Measurements from ENCODE around the gene CTXND1. TPM values are rescaled to one million over a fixed set of nuclear protein-coding genes. Genes with fewer than 3 reads are reported as not detected.

CTXND1 gene
- total RNA-seq, 1 experiment from 2014 or later = not detected

DNA sequence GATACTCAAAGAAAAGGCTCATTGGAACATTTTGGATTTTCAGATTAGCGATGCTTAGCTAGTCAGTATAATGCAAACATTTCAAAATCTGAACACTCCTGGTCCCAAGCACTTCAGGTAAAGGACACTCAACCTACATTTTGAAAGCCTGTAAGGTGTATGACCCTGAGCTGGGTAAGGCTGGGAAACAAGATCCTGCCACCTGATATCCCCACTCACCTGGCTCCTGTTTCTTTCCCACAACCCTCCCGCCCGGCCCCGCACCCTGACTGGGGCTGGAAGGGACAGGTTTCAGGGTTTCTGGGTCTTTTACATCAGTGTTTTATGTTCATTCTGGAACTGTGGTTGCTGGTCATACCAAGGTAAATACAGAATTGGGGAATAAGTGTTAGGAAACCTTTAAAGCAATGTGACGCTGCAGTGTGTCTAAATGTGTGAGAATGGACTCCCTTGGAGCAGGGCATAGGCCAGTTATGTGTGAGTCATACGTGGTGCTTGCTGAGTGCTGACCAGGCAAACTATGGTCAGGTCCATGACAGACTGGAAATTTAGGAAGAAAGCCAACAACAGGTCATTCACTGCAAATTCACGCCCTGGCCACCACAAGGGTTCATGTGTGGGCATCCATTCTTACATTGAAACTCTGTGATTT lies 22.9 kb downstream of the CTXND1 start:
- Histone ChIP-seq H3K27ac (ENCODE audit: low read length) (no peak overlapping the region), H2AFZ (ENCODE audit: low read length) (no peak overlapping the region), H3K4me2 (ENCODE audit: low read length) (no peak overlapping the region), H3K79me2 (ENCODE audit: low read length) (no peaks in the 10 kb centered on the region), H4K20me1 (ENCODE audit: low read length) (no peaks in the 10 kb centered on the region), H3K4me1 (ENCODE audit: insufficient read depth, low read length) (no peaks in the 10 kb centered on the region), H3K36me3 (ENCODE audit: low read depth, low read length) (no peaks in the 10 kb centered on the region), H3K4me3 (ENCODE audit: low read length) (no peak overlapping the region), H3F3A (ENCODE audit: low read length, unreplicated experiment) (no peaks in the 10 kb centered on the region), H3K27me3 (ENCODE audit: low read length) (peaks cover 67% of the 10 kb centered on the region), H3K9ac (ENCODE audit: low read length) (no peak overlapping the region), H3K9me3 (ENCODE audit: low read length) (no peaks in the 10 kb centered on the region), H3K9me2 (replicated peaks; ENCODE audit: low read length) (no peaks in the 10 kb centered on the region)
- ChIA-PET POLR2A (ENCODE audit: unreplicated experiment) (no interaction called here), CTCF (no interaction called here)
- intact Hi-C loops (cut with micrococcal nuclease) = no loop called here
- TF ChIP-seq EZH2 (IDR thresholded peaks at IDR 0.05; ENCODE audit: low read length, unreplicated experiment) = no peak
- TF ChIP-seq, protein P1, sequence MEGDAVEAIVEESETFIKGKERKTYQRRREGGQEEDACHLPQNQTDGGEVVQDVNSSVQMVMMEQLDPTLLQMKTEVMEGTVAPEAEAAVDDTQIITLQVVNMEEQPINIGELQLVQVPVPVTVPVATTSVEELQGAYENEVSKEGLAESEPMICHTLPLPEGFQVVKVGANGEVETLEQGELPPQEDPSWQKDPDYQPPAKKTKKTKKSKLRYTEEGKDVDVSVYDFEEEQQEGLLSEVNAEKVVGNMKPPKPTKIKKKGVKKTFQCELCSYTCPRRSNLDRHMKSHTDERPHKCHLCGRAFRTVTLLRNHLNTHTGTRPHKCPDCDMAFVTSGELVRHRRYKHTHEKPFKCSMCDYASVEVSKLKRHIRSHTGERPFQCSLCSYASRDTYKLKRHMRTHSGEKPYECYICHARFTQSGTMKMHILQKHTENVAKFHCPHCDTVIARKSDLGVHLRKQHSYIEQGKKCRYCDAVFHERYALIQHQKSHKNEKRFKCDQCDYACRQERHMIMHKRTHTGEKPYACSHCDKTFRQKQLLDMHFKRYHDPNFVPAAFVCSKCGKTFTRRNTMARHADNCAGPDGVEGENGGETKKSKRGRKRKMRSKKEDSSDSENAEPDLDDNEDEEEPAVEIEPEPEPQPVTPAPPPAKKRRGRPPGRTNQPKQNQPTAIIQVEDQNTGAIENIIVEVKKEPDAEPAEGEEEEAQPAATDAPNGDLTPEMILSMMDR (conservative IDR thresholded peaks at IDR 0.05; ENCODE audit: low read depth, low read length) = no peak
- TF ChIP-seq EZH2phosphoT487 (IDR thresholded peaks at IDR 0.05; ENCODE audit: borderline replicate concordance, low read length) = no peak
- BruUV-seq (replicated peaks) = no TSS peak
- DNase-seq (peak; percentile 39), ATAC-seq (peak; percentile 48; the same call in 1 of the 2 replicates)

DNA sequence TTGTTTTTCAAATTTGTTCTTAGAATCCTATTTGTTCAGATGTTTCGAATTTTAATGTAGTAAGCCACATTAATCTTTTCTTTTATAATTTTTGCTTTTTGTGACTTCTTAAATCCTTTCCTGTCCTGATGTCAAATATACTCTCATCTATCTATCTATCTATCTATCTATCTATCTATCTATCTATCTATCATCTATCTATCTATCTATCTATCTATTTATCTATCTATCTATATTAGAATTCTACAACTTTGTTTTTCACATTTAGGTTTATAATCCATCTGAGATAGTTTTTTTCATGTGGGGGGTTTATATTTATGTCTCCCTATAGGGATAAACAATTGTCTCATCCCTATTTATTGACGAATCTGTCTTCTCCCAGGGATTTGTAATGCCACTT lies 32.1 kb downstream of the CTXND1 start:
- Histone ChIP-seq H3K9me3 (ENCODE audit: low read length) (no peaks in the 10 kb centered on the region), H2AFZ (ENCODE audit: low read length) (no peak overlapping the region), H4K20me1 (ENCODE audit: low read length) (no peaks in the 10 kb centered on the region), H3K79me2 (ENCODE audit: low read length) (no peaks in the 10 kb centered on the region), H3F3A (ENCODE audit: low read length, unreplicated experiment) (no peaks in the 10 kb centered on the region), H3K9ac (ENCODE audit: low read length) (no peak overlapping the region), H3K4me3 (ENCODE audit: low read length) (no peak overlapping the region), H3K4me2 (ENCODE audit: low read length) (no peak overlapping the region), H3K9me2 (replicated peaks; ENCODE audit: low read length) (no peaks in the 10 kb centered on the region), H3K36me3 (ENCODE audit: low read depth, low read length) (no peaks in the 10 kb centered on the region), H3K27ac (ENCODE audit: low read length) (no peak overlapping the region), H3K27me3 (ENCODE audit: low read length) (0 out of 2 replicates have a peak, but pooled peaks cover 9% of the 10 kb centered on the region), H3K4me1 (ENCODE audit: insufficient read depth, low read length) (no peaks in the 10 kb centered on the region)
- intact Hi-C loops (cut with micrococcal nuclease) = no loop called here
- no peak for ATAC-seq
- no peak for DNase-seq
- ChIA-PET POLR2A (ENCODE audit: unreplicated experiment) (no interaction called here), CTCF (no interaction called here)
- no TSS peak for BruUV-seq (replicated peaks)
- TF ChIP-seq EZH2phosphoT487 (IDR thresholded peaks at IDR 0.05; ENCODE audit: borderline replicate concordance, low read length) (no peak), EZH2 (IDR thresholded peaks at IDR 0.05; ENCODE audit: low read length, unreplicated experiment) (no peak)
- TF ChIP-seq, protein P1 (conservative IDR thresholded peaks at IDR 0.05; ENCODE audit: low read depth, low read length) = no peak

DNA sequence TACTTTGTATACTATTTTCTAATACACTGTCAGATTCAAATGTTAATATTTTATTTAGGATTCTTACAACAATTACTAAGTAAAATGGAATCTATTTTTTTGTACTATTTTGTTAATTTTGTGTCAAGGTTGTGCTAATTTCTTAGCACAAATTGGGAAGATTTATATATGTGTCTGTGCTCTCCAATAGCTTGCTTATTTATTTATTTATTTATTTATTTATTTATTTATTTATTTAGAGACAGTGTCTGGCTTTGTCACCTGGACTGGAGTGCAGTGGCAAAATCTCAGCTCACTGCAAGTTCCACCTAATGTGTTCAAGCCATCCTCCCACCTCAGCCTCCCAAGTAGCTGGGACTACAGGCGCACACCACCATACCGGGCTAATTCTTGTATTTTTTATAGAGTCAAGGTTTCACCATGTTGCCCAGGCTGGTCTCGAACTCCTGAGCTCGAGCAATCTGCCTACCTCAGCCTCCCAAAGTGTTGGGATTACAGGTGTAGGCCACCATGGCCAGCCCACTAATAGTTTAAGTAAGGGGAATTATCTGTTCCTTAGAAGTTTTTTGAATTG lies 34.6 kb downstream of the CTXND1 start:
- no peak overlapping the region for H3K4me3 ChIP-seq (ENCODE audit: low read length)
- H3K36me3 ChIP-seq (ENCODE audit: low read depth, low read length) = no peaks in the 10 kb centered on the region
- no peak overlapping the region for H3K27ac ChIP-seq (ENCODE audit: low read length)
- no TSS peak for BruUV-seq (replicated peaks)
- TF ChIP-seq EZH2 (IDR thresholded peaks at IDR 0.05; ENCODE audit: low read length, unreplicated experiment) (no peak), EZH2phosphoT487 (IDR thresholded peaks at IDR 0.05; ENCODE audit: borderline replicate concordance, low read length) (no peak)
- TF ChIP-seq, protein P1 (conservative IDR thresholded peaks at IDR 0.05; ENCODE audit: low read depth, low read length) = no peak
- H3K27me3 ChIP-seq (ENCODE audit: low read length) = 0 out of 2 replicates have a peak, but pooled peaks cover 5% of the 10 kb centered on the region
- no peak overlapping the region for H3K4me2 ChIP-seq (ENCODE audit: low read length)
- ATAC-seq = no peak
- no peak for DNase-seq
- no peaks in the 10 kb centered on the region for H3K9me3 ChIP-seq (ENCODE audit: low read length)
- CTCF ChIA-PET = no interaction called here
- no peaks in the 10 kb centered on the region for H3K9me2 ChIP-seq (replicated peaks; ENCODE audit: low read length)
- intact Hi-C loops (cut with micrococcal nuclease) = no loop called here
- no peaks in the 10 kb centered on the region for H4K20me1 ChIP-seq (ENCODE audit: low read length)
- H3K4me1 ChIP-seq (ENCODE audit: insufficient read depth, low read length) = no peaks in the 10 kb centered on the region; the same call in 1 of the 2 replicates
- POLR2A ChIA-PET (ENCODE audit: unreplicated experiment) = no interaction called here
- no peaks in the 10 kb centered on the region for H3F3A ChIP-seq (ENCODE audit: low read length, unreplicated experiment)
- H2AFZ ChIP-seq (ENCODE audit: low read length) = no peak overlapping the region
- H3K79me2 ChIP-seq (ENCODE audit: low read length) = no peaks in the 10 kb centered on the region
- H3K9ac ChIP-seq (ENCODE audit: low read length) = no peak overlapping the region

Data from PC-3 (cell line).